ENCODE measurements around the gene PCDHB15.

The PCDHB15 gene

DNA sequence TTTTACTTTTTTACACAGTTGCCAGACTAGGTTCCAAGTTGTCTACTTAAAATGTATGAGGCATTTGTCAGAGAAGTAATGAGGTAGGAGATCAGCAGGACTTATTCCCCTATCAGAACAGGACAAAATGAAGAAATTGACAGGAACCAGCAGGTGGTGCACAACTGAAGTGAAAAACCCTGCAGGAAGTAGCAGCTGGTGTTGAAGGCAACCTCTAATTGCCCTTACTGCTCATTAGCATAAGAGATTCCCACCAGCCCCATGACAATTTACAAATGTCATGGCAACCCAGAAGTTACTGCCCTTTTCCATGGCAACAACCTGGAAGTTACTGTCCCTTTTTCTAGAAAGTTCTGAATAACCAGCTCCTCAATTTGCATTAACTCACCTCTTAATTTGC lies 5.4 kb downstream of the PCDHB15 start:
- no peak for DNase-seq

DNA sequence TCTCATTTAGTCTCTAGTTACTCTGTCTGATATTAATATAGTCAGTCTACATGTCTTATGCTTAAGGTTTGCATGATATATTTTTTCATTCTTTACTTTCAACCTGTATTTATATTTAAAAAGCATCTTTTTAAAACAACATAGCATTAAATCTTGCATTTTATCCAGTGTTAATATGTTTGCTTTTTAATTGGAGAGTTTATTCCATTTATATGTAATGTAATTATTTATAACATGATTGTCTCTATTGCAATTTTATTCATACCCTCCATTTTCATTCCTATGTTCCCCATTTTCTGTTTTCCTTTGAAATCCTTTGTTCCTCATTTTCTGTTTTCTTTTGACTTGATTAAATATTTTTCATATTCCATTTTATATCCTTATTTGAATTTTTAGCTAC lies 13.3 kb downstream of the PCDHB15 start:
- DNase-seq: no peak

- DNase-seq: no peak
Measured at GRCh38 chr5:141258948-141259347, 13.8 kb downstream of the PCDHB15 start.

GRCh38 chr5:141260458-141261237 lies 15.5 kb downstream of the PCDHB15 start:
- no peak for DNase-seq

DNA sequence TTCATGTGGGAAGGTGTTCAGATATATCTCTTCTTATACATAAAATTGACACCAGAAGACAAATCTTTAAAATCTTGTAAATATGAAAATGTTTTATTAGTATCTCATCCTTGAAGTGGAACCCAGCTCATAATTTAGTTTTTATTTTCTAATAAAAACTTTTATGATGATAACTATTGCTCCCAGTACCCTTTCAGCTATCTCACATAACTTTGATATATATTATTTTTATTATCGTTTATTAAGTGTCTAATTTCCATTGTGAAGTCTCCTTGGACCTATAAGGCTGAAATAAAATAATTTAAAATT lies 16.0 kb downstream of the PCDHB15 start:
- no peak for DNase-seq

- no peak for DNase-seq
Measured at GRCh38 chr5:141269195-141269594, 24.0 kb downstream of the PCDHB15 start.

DNA sequence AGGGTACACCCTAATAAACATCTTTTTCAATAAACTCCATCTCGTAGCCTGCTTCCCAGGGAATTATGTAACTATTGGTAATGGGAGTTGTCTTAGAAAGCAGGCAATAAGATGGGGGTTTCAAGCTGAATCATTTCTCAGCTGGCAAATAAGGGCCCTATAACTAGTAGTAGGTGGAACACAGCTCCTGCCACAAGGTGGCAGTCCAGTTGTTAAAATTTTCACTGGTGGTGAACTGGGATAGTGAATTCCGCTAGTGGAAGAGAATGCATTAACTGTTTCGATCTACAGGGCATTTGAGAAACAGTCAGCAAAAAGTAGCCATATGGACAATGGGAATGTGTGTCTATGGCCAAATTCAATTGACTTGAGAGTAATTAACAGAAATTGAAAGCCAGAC lies 27.7 kb downstream of the PCDHB15 start:
- DNase-seq: no peak

- DNase-seq: no peak
Measured at GRCh38 chr5:141298376-141298775, 53.2 kb downstream of the PCDHB15 start.

Data from hippocampal formation (tissue), 2 donors.